Astrocyte (in vitro differentiated cells and primary cell): Measurements from ENCODE around the gene LDLRAD4.

Experiments used
- EZH2 ChIP-seq: IDR thresholded peaks from 2 replicates; pipeline ENCODE4 v1.6.1; 2012; ENCODE audit warnings: mild to moderate bottlenecking, low read length, inconsistent platforms; ENCODE audit not compliant: insufficient read depth
- TF ChIP-seq, protein P1 (sequence below): IDR thresholded peaks from 2 replicates; pipeline ENCODE4 v1.5.1; 2011; ENCODE audit warnings: low read depth, mild to moderate bottlenecking, inconsistent platforms, low read length, moderate library complexity; ENCODE audit not compliant: insufficient read depth

DNA sequence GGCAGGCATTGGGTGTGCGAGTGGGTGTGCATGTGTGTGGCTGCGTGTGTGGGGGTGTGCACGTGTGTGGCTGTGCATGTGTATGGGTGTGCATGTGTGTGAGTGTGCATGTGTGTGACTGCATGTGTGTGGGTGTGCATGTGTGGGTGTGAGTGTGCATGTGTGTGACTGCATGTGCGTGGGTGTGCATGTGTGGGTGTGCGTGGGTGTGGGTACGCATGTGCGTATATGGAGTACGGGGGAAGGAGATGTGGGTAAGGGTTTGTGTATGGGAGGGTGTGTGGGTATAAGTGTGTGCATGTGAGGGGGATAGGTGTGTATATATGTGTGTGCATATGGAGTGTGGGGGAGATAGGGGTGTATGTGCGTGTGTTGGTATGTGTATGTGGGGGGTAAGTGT lies 371.4 kb downstream of the LDLRAD4 start:
- TF ChIP-seq, protein P1, sequence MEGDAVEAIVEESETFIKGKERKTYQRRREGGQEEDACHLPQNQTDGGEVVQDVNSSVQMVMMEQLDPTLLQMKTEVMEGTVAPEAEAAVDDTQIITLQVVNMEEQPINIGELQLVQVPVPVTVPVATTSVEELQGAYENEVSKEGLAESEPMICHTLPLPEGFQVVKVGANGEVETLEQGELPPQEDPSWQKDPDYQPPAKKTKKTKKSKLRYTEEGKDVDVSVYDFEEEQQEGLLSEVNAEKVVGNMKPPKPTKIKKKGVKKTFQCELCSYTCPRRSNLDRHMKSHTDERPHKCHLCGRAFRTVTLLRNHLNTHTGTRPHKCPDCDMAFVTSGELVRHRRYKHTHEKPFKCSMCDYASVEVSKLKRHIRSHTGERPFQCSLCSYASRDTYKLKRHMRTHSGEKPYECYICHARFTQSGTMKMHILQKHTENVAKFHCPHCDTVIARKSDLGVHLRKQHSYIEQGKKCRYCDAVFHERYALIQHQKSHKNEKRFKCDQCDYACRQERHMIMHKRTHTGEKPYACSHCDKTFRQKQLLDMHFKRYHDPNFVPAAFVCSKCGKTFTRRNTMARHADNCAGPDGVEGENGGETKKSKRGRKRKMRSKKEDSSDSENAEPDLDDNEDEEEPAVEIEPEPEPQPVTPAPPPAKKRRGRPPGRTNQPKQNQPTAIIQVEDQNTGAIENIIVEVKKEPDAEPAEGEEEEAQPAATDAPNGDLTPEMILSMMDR: no peak
- TF ChIP-seq EZH2: no peak
